ENCODE results near the gene OR52E2. TPM values are rescaled to one million over a fixed set of nuclear protein-coding genes. Genes with fewer than 3 reads are reported as not detected.

Gene OR52E2
- total RNA-seq, 1 experiment from 2014 or later, result not detected

DNA sequence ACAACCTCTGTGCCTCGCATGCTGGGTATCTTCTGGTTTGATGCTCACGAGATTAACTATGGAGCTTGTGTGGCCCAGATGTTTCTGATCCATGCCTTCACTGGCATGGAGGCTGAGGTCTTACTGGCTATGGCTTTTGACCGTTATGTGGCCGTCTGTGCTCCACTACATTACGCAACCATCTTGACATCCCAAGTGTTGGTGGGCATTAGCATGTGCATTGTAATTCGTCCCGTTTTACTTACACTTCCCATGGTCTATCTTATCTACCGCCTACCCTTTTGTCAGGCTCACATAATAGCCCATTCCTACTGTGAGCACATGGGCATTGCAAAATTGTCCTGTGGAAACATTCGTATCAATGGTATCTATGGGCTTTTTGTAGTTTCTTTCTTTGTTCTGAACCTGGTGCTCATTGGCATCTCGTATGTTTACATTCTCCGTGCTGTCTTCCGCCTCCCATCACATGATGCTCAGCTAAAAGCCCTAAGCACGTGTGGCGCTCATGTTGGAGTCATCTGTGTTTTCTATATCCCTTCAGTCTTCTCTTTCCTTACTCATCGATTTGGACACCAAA lies 12.6 kb downstream of the OR52E2 start:
- no peaks in the 10 kb centered on the region for H3K36me3 ChIP-seq
- DNase-seq (ENCODE audit: low read depth in 1 of 2, low spot score in 2 of 2), result no peak
- H3K4me1 ChIP-seq (replicated peaks), result no peaks in the 10 kb centered on the region
- H3K4me3 ChIP-seq, result no peak overlapping the region
- 0 out of 2 replicates have a peak, but pooled peaks cover 3% of the 10 kb centered on the region for H3K27me3 ChIP-seq (replicated peaks)
- H3K27ac ChIP-seq, result no peak overlapping the region
- no peaks in the 10 kb centered on the region for H3K9me3 ChIP-seq (replicated peaks)

DNA sequence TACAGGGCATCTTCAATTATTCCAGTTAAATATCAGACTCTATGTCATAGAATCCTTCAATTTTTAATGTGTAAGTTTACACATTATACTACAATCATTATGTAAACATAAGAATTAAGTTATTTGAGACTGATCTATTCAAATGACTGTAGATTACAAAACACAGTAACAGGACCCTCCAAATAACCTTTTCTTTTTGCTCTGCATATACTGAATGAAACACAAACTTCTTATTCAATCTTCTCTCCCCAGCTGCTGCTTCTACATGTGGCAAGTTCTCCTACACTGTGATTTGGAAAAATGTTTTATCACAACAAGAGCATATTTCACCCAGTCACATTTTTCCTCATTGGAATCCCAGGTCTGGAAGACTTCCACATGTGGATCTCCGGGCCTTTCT lies 13.2 kb downstream of the OR52E2 start, which contains the start of gene OR52J3:
Gene OR52J3, plus strand, starts transcription at position 301 of the 400 bp plus-strand sequence. Its CDS starts 0 bp downstream, at position 301.
- Histone ChIP-seq H3K27ac (no peak within 1 kb of the TSS), H3K4me3 (no peak within 1 kb of the TSS), H3K36me3 (no peaks in the 10 kb centered on the region), H3K4me1 (replicated peaks) (no peaks in the 10 kb centered on the region), H3K27me3 (replicated peaks) (0 out of 2 replicates have a peak, but pooled peaks cover 3% of the 10 kb centered on the region), H3K9me3 (replicated peaks) (no peaks in the 10 kb centered on the region)
- no peak for DNase-seq (ENCODE audit: low read depth in 1 of 2, low spot score in 2 of 2)

DNA sequence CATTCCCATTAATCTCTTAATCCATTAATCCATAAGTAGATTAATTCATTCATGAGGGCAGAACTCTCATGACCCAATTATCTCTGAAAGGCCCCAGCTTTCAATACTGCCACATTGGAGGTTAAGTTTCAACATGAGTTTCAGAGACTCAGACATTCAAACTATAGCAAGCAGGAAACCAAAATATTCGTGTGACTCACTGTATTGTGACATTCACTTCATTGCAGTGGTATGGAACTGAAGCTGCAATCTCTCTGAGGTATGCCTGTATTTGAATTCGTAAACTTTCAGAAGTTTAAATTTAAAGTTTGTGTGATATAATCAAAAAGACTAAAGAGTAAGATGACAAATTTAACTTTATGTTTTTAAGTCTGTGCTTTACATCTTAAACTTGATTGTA lies 16.0 kb downstream of the OR52E2 start:
- Histone ChIP-seq H3K9me3 (replicated peaks) (no peaks in the 10 kb centered on the region), H3K4me1 (replicated peaks) (no peaks in the 10 kb centered on the region), H3K36me3 (no peaks in the 10 kb centered on the region), H3K4me3 (no peak overlapping the region), H3K27me3 (replicated peaks) (0 out of 2 replicates have a peak, but pooled peaks cover 3% of the 10 kb centered on the region), H3K27ac (no peak overlapping the region)
- DNase-seq (ENCODE audit: low read depth in 1 of 2, low spot score in 2 of 2), result no peak

DNA sequence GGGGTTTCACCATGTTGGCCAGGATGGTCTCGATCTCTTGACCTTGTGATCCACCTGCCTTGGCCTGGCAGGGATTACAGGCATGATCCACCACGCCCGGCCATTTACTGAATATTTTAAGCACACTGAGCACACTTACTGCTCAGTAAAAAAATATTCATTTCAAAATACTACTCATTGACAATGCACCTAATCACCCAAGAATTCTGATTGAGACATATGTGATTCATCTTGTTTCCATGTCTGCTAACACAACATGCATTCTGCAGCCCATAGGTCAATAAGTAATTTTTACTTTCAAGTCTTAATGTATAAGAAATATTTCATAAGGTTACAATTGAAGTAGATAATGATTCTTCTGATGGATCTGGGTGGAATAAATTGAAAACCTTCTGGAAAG lies 17.3 kb downstream of the OR52E2 start:
- H3K9me3 ChIP-seq (replicated peaks), result no peaks in the 10 kb centered on the region
- H3K27ac ChIP-seq, result no peak overlapping the region
- 0 out of 2 replicates have a peak, but pooled peaks cover 3% of the 10 kb centered on the region for H3K27me3 ChIP-seq (replicated peaks)
- no peak for DNase-seq (ENCODE audit: low read depth in 1 of 2, low spot score in 2 of 2)
- no peaks in the 10 kb centered on the region for H3K4me1 ChIP-seq (replicated peaks)
- H3K36me3 ChIP-seq, result no peaks in the 10 kb centered on the region
- H3K4me3 ChIP-seq, result no peak overlapping the region

DNA sequence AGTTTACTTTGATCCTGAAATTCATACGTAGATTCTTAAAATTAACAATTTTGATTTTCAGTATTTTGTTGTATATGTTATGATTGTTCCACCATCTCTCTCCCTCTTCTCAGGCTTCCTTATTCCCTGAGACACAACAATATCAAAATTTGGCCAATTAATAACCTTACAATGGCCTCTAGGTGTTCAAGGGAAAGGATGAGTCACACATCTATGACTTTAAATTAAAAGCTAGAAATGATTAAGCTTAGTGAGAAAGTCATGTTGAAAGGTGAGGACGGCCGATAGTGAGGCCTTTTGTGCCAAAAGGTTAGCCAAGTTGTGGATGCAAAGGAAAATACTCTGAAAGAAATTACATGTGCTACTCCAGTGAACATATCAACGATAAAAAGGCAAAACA lies 18.6 kb downstream of the OR52E2 start:
- DNase-seq (ENCODE audit: low read depth in 1 of 2, low spot score in 2 of 2), result no peak
- no peak overlapping the region for H3K27ac ChIP-seq
- H3K4me1 ChIP-seq (replicated peaks), result no peaks in the 10 kb centered on the region
- H3K36me3 ChIP-seq, result no peaks in the 10 kb centered on the region
- H3K9me3 ChIP-seq (replicated peaks), result no peaks in the 10 kb centered on the region
- H3K27me3 ChIP-seq (replicated peaks), result peaks cover 7% of the 10 kb centered on the region; the same call in 1 of the 2 replicates
- no peak overlapping the region for H3K4me3 ChIP-seq

DNA sequence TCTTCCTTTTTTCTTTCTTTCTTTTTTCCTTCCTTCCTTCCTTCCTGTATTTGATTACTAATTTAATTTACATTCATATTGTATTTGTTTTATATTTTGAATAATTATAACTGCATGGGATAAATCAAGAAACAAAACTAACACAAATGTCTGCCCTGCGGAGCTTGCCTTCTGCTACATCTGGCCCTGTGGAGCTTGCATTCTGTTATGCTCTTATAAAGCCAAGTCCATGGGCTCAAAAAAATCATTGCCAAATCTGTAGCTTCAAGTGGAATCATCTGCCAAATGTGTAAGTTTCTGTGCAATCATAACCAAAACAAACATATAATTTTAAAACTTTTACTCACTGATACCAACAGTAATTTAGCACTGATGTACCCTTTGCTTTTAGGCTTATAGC lies 21.1 kb downstream of the OR52E2 start:
- H3K4me3 ChIP-seq, result no peak overlapping the region
- H3K36me3 ChIP-seq, result no peaks in the 10 kb centered on the region
- H3K9me3 ChIP-seq (replicated peaks), result no peaks in the 10 kb centered on the region
- no peaks in the 10 kb centered on the region for H3K4me1 ChIP-seq (replicated peaks)
- DNase-seq (ENCODE audit: low read depth in 1 of 2, low spot score in 2 of 2), result no peak
- no peak overlapping the region for H3K27ac ChIP-seq
- H3K27me3 ChIP-seq (replicated peaks), result peaks cover 7% of the 10 kb centered on the region; the same call in 1 of the 2 replicates

DNA sequence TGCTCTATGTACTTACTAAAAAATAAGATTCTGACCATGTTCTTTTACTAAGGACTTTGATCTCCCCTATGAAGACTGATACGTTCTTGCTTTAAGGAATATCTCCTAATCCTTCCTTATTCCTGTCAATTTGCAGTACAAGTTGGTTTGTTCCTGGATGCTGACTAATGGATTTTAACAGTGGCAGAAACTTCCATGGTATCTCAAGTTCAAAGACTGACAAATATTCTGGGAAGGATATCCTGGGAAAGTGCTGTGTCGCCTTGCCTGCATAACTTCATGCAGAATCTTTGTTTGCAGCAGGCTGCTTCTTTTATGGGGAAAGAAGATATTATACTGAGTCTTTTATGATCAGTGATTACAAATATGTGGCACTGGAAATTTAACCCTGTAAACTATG lies 21.5 kb downstream of the OR52E2 start:
- H3K27ac ChIP-seq, result no peak overlapping the region
- peaks cover 7% of the 10 kb centered on the region; the same call in 1 of the 2 replicates for H3K27me3 ChIP-seq (replicated peaks)
- no peaks in the 10 kb centered on the region for H3K9me3 ChIP-seq (replicated peaks)
- no peak overlapping the region for H3K4me3 ChIP-seq
- H3K4me1 ChIP-seq (replicated peaks), result no peaks in the 10 kb centered on the region
- no peaks in the 10 kb centered on the region for H3K36me3 ChIP-seq
- DNase-seq (ENCODE audit: low read depth in 1 of 2, low spot score in 2 of 2), result no peak

DNA sequence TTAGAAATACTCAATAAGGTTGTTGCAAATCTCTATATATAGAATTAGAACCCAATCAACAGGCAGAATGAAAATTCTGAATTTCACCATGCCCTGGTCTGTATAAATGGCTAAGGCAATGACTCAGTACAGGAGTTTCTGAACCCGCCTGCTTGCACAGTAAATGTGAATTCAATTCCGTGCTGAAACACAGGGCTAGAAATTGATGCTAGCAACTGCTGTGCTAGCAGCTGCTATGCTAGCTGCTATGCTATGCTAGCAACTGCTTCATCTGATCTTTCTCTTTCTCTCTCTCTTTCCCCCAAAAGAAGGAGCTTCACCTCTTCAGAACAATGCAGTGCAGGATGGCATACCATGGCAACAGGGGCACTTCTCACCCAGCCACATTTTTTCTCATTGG lies 22.8 kb downstream of the OR52E2 start:
- no peaks in the 10 kb centered on the region for H3K36me3 ChIP-seq
- DNase-seq (ENCODE audit: low read depth in 1 of 2, low spot score in 2 of 2), result no peak
- peaks cover 3% of the 10 kb centered on the region; the same call in 1 of the 2 replicates for H3K27me3 ChIP-seq (replicated peaks)
- H3K4me1 ChIP-seq (replicated peaks), result no peaks in the 10 kb centered on the region
- H3K9me3 ChIP-seq (replicated peaks), result no peaks in the 10 kb centered on the region
- H3K27ac ChIP-seq, result no peak overlapping the region
- no peak overlapping the region for H3K4me3 ChIP-seq

DNA sequence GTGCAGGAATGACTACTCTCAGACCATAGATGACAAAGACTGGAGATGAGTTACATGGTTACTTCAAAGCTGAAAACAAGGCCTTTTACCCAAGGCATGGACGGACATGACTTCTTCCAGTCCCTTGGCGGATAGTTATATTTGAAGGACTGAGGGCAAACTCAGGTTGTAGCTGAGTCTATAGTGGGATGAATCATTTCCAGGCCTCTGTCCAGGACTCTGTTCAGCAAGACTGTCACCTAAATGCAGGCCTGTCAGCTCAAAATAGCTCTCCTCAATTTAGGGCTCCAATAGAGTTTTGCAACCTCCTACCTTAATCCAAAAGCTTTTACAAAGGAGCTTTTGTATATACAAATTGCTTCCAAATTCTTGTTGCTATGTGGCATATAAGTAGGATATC lies 37.4 kb downstream of the OR52E2 start:
- Histone ChIP-seq H3K36me3 (no peaks in the 10 kb centered on the region), H3K4me3 (no peak overlapping the region), H3K27me3 (replicated peaks) (no peaks in the 10 kb centered on the region), H3K27ac (no peak overlapping the region), H3K9me3 (replicated peaks) (0 out of 2 replicates have a peak, but pooled peaks cover 2% of the 10 kb centered on the region), H3K4me1 (replicated peaks) (no peaks in the 10 kb centered on the region)
- no peak for DNase-seq (ENCODE audit: low read depth in 1 of 2, low spot score in 2 of 2)

DNA sequence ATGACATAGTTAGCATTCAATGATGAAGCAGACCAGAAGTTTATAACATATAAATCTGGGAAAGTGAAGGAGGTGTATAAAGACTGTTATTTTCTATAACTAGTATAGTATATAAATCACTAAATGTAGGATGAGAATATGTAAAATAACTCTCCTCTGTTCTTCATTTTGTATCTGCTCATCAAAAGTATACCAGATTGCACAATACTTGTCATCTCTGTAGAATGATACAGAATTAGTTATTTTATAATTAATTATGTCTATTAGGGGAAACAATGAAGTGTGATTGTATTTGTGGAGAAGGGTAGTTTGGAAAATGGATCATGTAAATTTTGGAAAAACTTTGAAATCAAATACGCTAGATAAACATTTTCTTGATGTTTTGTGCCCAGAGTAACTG lies 46.4 kb downstream of the OR52E2 start:
- Histone ChIP-seq H3K9me3 (replicated peaks) (no peaks in the 10 kb centered on the region), H3K4me1 (replicated peaks) (no peaks in the 10 kb centered on the region), H3K4me3 (no peak overlapping the region), H3K27ac (no peak overlapping the region), H3K27me3 (replicated peaks) (0 out of 2 replicates have a peak, but pooled peaks cover 12% of the 10 kb centered on the region), H3K36me3 (no peaks in the 10 kb centered on the region)
- DNase-seq (ENCODE audit: low read depth in 1 of 2, low spot score in 2 of 2), result no peak

DNA sequence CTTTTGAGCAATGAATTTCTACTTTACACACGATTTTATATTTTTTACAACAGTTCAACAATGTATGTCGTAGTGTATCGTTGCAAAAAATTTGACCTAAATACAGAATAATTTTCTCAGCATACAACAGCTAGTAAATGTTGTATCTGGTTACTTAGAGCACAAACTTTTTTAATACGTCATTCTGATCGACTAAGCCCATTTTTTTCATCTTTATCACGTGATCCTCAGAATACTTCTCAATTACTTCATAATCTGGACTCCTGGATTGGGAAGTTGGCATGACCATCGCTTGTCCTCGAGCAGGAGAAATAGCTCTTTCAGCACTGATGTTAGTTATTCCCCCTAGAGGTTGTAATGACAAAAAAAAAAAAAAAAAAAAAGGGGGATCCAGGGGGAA lies 48.2 kb downstream of the OR52E2 start:
- no peaks in the 10 kb centered on the region for H3K9me3 ChIP-seq (replicated peaks)
- no peak overlapping the region for H3K4me3 ChIP-seq
- DNase-seq (ENCODE audit: low read depth in 1 of 2, low spot score in 2 of 2), result no peak
- H3K27ac ChIP-seq, result no peak overlapping the region
- no peaks in the 10 kb centered on the region for H3K4me1 ChIP-seq (replicated peaks)
- no peaks in the 10 kb centered on the region for H3K36me3 ChIP-seq
- 0 out of 2 replicates have a peak, but pooled peaks cover 12% of the 10 kb centered on the region for H3K27me3 ChIP-seq (replicated peaks)

Other genes starting within 250 kb of the OR52E2 start
- not detected in 2 replicates for gene OR51F2, start 238.3 kb downstream of the OR52E2 start, total RNA-seq (2014; rRNA removed; shearing (Covaris generic))
- not detected in 2 replicates for gene OR51S1, start 210.4 kb downstream of the OR52E2 start, total RNA-seq (2014; rRNA removed; shearing (Covaris generic))
- not detected in 2 replicates for gene OR51T1, start 177.7 kb downstream of the OR52E2 start, total RNA-seq (2014; rRNA removed; shearing (Covaris generic))
- not detected in 2 replicates for gene OR51A7, start 155.8 kb downstream of the OR52E2 start, total RNA-seq (2014; rRNA removed; shearing (Covaris generic))
- gene OR51G2, start 140.3 kb downstream of the OR52E2 start, total RNA-seq (2014; rRNA removed; shearing (Covaris generic)), result not detected in 2 replicates
- not detected in 2 replicates for gene OR51G1, start 135.3 kb downstream of the OR52E2 start, total RNA-seq (2014; rRNA removed; shearing (Covaris generic))
- not detected in 2 replicates for gene OR51A4, start 112.0 kb downstream of the OR52E2 start, total RNA-seq (2014; rRNA removed; shearing (Covaris generic))
- gene OR51A2, start 103.9 kb downstream of the OR52E2 start, total RNA-seq (2014; rRNA removed; shearing (Covaris generic)), result not detected in 2 replicates
- not detected in 2 replicates for gene OR51L1, start 64.8 kb downstream of the OR52E2 start, total RNA-seq (2014; rRNA removed; shearing (Covaris generic))
- gene OR52J3, start 13.1 kb downstream of the OR52E2 start, total RNA-seq (2014; rRNA removed; shearing (Covaris generic)), result not detected in 2 replicates
- gene OR52E1, start 9.9 kb upstream of the OR52E2 start, total RNA-seq (2014; rRNA removed; shearing (Covaris generic)), result not detected in 2 replicates
- gene OR52A5, start 78.7 kb upstream of the OR52E2 start, total RNA-seq (2014; rRNA removed; shearing (Covaris generic)), result not detected in 2 replicates
- gene OR52A1, start 95.1 kb upstream of the OR52E2 start, total RNA-seq (2014; rRNA removed; shearing (Covaris generic)), result under 0.01 TPM in 1 of 2 replicates, not detected in the other
- not detected in 2 replicates for gene OR51V1, start 141.1 kb upstream of the OR52E2 start, total RNA-seq (2014; rRNA removed; shearing (Covaris generic))
- not detected in 2 replicates for gene HBB, start 167.4 kb upstream of the OR52E2 start, total RNA-seq (2014; rRNA removed; shearing (Covaris generic))
- not detected in 2 replicates for gene HBD, start 174.9 kb upstream of the OR52E2 start, total RNA-seq (2014; rRNA removed; shearing (Covaris generic))
- gene HBG1, start 190.2 kb upstream of the OR52E2 start, total RNA-seq (2014; rRNA removed; shearing (Covaris generic)), result not detected in 2 replicates
- gene HBG2, start 195.2 kb upstream of the OR52E2 start, total RNA-seq (2014; rRNA removed; shearing (Covaris generic)), result not detected in 2 replicates
- not detected in 2 replicates for gene HBE1, start 210.3 kb upstream of the OR52E2 start, total RNA-seq (2014; rRNA removed; shearing (Covaris generic))
- not detected in 2 replicates for gene OR51B4, start 242.3 kb upstream of the OR52E2 start, total RNA-seq (2014; rRNA removed; shearing (Covaris generic))

Data from SJSA1 (cell line).